ENCODE results near the gene PDZD8.

Gene PDZD8

GRCh38 chr10:117275121-117275520 is 100.1 kb downstream of the PDZD8 start:
- Histone ChIP-seq H3K36me3 (ENCODE audit: control insufficient read depth, low read length) (no peaks in the 10 kb centered on the region), H3K9me3 (ENCODE audit: control insufficient read depth, insufficient read depth, low read length) (no peaks in the 10 kb centered on the region), H3F3A (ENCODE audit: control insufficient read depth, insufficient read depth) (no peaks in the 10 kb centered on the region), H3K4me3 (ENCODE audit: low read length) (no peak overlapping the region), H3K4me1 (ENCODE audit: control insufficient read depth, low read length) (no peaks in the 10 kb centered on the region), H3K27ac (ENCODE audit: low read depth, low read length) (no peak overlapping the region), H4K20me1 (ENCODE audit: control insufficient read depth, insufficient read depth, low read depth, low read length) (no peaks in the 10 kb centered on the region; the same call in 1 of the 2 replicates), H3K4me2 (ENCODE audit: low read length) (no peak overlapping the region), H3K27me3 (ENCODE audit: control insufficient read depth, low read length) (no peaks in the 10 kb centered on the region), H3K9me2 (replicated peaks; ENCODE audit: control insufficient read depth, low read length) (no peaks in the 10 kb centered on the region), H3K79me2 (ENCODE audit: control insufficient read depth, low read length) (no peaks in the 10 kb centered on the region)
- no peak for TF ChIP-seq CTCF (IDR thresholded peaks at IDR 0.05; ENCODE audit: low read depth, low read length, poor library complexity, severe bottlenecking)
- no peak for TF ChIP-seq EZH2phosphoT487 (IDR thresholded peaks at IDR 0.05; ENCODE audit: borderline replicate concordance, low read length)

DNA sequence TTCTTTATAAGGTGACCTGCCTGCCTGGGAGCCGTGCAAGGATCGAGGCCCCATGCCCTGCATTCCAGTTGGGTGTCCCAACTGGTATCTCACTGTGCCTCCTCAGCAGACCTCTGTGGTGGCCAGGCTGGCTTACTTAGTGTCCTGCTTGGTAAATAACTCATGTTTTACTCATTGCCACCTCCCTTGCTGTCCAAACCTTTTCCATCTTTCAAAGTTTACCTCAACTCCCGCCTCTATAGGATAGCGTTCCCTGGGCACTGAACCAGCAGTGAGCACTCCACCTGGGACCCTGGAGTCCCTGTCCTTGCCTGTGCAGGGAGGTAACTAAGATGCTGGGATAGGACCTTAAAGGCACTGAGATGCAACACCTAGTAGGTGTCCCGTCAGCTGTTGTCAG is 100.7 kb downstream of the PDZD8 start:
- Histone ChIP-seq H3K36me3 (ENCODE audit: control insufficient read depth, low read length) (no peaks in the 10 kb centered on the region), H3K9me3 (ENCODE audit: control insufficient read depth, insufficient read depth, low read length) (no peaks in the 10 kb centered on the region), H3K27ac (ENCODE audit: low read depth, low read length) (no peak overlapping the region), H3K4me2 (ENCODE audit: low read length) (no peak overlapping the region), H3K9me2 (replicated peaks; ENCODE audit: control insufficient read depth, low read length) (no peaks in the 10 kb centered on the region), H3F3A (ENCODE audit: control insufficient read depth, insufficient read depth) (no peaks in the 10 kb centered on the region), H3K27me3 (ENCODE audit: control insufficient read depth, low read length) (no peaks in the 10 kb centered on the region), H3K79me2 (ENCODE audit: control insufficient read depth, low read length) (no peaks in the 10 kb centered on the region), H4K20me1 (ENCODE audit: control insufficient read depth, insufficient read depth, low read depth, low read length) (no peaks in the 10 kb centered on the region; the same call in 1 of the 2 replicates), H3K4me1 (ENCODE audit: control insufficient read depth, low read length) (no peaks in the 10 kb centered on the region), H3K4me3 (ENCODE audit: low read length) (no peak overlapping the region)
- TF ChIP-seq EZH2phosphoT487 (IDR thresholded peaks at IDR 0.05; ENCODE audit: borderline replicate concordance, low read length) = no peak
- no peak for TF ChIP-seq CTCF (IDR thresholded peaks at IDR 0.05; ENCODE audit: low read depth, low read length, poor library complexity, severe bottlenecking)

- no peaks in the 10 kb centered on the region; the same call in 1 of the 2 replicates for H4K20me1 ChIP-seq (ENCODE audit: control insufficient read depth, insufficient read depth, low read depth, low read length)
- no peak overlapping the region for H3K4me2 ChIP-seq (ENCODE audit: low read length)
- H3K4me1 ChIP-seq (ENCODE audit: control insufficient read depth, low read length) = no peaks in the 10 kb centered on the region
- H3K27me3 ChIP-seq (ENCODE audit: control insufficient read depth, low read length) = no peaks in the 10 kb centered on the region
- no peaks in the 10 kb centered on the region for H3K36me3 ChIP-seq (ENCODE audit: control insufficient read depth, low read length)
- H3K9me3 ChIP-seq (ENCODE audit: control insufficient read depth, insufficient read depth, low read length) = no peaks in the 10 kb centered on the region
- H3K27ac ChIP-seq (ENCODE audit: low read depth, low read length) = no peak overlapping the region
- no peaks in the 10 kb centered on the region for H3K9me2 ChIP-seq (replicated peaks; ENCODE audit: control insufficient read depth, low read length)
- no peaks in the 10 kb centered on the region for H3K79me2 ChIP-seq (ENCODE audit: control insufficient read depth, low read length)
- no peak for TF ChIP-seq CTCF (IDR thresholded peaks at IDR 0.05; ENCODE audit: low read depth, low read length, poor library complexity, severe bottlenecking)
- TF ChIP-seq EZH2phosphoT487 (IDR thresholded peaks at IDR 0.05; ENCODE audit: borderline replicate concordance, low read length) = no peak
- H3K4me3 ChIP-seq (ENCODE audit: low read length) = no peak overlapping the region
- H3F3A ChIP-seq (ENCODE audit: control insufficient read depth, insufficient read depth) = no peaks in the 10 kb centered on the region
Observed at GRCh38 chr10:117273980-117274379, 101.3 kb downstream of the PDZD8 start.

Data from DOHH2 (cell line).